ENCODE data around the gene CELF4.

DNA sequence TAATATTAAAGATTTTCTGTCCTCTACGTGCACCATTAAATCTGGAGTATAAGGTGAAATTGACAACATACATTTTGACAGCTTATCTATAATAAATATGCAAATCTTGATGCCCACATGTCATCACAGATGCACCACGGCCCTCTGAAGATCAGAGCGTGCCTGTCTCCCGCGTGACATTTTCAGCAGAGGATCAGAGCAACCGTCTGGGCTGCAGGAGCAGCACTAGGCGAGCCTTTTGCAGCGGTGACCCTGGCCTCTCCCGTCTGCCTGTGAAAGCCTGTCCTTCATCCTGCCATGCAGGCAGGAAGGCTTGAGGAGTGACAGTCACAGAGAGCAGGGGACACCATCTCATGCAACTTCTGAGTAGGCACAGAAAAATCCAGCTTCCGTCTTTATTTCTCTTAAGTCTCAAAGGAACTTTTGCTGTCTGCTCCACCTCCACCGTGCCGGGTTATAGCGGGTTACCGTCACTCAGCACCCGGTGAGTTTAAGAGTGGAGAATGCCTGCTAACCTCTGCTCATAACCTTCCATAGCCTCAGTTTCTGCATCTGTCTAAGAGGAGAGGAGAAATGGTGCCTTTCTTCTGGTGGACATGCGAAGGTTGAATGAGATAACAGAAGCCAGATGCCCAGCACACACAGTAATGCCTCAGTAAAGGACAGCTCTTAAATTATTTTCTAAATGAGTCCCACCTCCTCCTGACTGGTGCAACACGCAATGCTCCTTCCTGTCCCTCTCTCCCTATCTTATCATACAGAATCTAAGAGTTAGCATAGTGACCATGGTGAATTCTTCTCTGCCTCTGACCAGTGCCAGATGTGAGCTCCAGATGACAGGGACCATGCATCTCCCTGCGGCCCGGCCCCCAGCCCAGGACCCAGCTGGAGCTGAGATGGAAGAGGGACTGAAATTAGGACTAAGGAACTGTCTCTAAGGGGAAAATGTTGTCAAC is 43.8 kb downstream of the CELF4 start:
- TF ChIP-seq POLR2A (IDR thresholded peaks at IDR 0.05) (no peak), POLR2AphosphoS5 (IDR thresholded peaks at IDR 0.05) (no peak), EP300 (IDR thresholded peaks at IDR 0.05) (no peak)
- TF ChIP-seq, protein P1, sequence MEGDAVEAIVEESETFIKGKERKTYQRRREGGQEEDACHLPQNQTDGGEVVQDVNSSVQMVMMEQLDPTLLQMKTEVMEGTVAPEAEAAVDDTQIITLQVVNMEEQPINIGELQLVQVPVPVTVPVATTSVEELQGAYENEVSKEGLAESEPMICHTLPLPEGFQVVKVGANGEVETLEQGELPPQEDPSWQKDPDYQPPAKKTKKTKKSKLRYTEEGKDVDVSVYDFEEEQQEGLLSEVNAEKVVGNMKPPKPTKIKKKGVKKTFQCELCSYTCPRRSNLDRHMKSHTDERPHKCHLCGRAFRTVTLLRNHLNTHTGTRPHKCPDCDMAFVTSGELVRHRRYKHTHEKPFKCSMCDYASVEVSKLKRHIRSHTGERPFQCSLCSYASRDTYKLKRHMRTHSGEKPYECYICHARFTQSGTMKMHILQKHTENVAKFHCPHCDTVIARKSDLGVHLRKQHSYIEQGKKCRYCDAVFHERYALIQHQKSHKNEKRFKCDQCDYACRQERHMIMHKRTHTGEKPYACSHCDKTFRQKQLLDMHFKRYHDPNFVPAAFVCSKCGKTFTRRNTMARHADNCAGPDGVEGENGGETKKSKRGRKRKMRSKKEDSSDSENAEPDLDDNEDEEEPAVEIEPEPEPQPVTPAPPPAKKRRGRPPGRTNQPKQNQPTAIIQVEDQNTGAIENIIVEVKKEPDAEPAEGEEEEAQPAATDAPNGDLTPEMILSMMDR (IDR thresholded peaks at IDR 0.05): no peak
